Ureter (tissue), 1 donor: ENCODE data around the gene TBC1D22A. TPM values are rescaled to one million over a fixed set of nuclear protein-coding genes. Genes with fewer than 3 reads are reported as not detected.

ENCODE experiments used
- DNase-seq: peaks from one replicate; pipeline ENCODE4 v3.0.0-alpha.2; 2020; ENCODE audit warnings: low spot score
- total RNA-seq: library from RNA; stranded (reverse); gene quantifications from one replicate; pipeline ENCODE4 v1.2.4, GENCODE V29; 2023
- donor health status: DM: yes; HTN: yes; CAD: no.

Gene TBC1D22A
- total RNA-seq, 1 donor from 2014 or later = 32.6 TPM

DNA sequence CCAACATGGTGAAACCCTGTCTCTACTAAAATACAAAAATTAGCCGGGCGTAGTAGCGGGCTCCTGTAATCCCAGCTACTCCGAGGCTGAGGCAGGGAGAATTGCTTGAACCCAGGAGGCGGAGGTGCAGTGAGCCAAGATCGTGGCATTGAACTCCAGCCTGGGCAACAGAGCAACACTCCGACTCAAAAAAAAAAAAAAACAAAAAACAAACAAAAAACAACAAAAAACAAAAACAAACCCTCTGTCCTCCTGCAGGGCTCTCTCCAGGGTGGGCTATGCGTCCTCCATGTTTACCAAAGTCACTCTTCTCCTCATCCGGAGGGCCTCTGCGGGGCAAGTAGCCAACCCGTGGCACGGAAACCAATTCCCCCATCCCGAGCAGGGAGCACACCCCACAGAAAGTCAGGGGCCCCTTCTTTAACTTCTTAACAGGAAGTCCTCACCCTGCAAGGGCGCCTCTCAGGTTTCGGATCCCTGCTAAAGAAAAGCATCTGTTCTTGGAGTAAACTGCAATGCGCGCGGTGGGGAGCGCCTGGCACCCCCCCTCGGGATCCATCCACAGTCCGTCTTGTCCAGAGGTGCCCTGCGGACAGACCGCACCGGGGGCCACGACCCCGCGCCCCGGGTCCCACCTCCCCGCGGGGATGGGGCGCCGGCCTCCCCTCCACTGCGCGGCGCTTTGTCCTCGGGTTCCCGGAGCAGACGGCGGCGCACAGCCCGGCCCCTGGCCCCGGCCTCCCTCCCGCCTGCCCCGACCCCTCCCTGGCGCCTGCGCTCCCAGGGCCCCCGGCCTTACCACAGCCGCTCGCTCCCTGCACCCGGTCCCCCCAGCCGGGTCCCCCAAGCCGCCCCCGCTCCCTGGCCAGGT, 25.1 kb upstream of the TBC1D22A start:
- no peak for DNase-seq

DNA sequence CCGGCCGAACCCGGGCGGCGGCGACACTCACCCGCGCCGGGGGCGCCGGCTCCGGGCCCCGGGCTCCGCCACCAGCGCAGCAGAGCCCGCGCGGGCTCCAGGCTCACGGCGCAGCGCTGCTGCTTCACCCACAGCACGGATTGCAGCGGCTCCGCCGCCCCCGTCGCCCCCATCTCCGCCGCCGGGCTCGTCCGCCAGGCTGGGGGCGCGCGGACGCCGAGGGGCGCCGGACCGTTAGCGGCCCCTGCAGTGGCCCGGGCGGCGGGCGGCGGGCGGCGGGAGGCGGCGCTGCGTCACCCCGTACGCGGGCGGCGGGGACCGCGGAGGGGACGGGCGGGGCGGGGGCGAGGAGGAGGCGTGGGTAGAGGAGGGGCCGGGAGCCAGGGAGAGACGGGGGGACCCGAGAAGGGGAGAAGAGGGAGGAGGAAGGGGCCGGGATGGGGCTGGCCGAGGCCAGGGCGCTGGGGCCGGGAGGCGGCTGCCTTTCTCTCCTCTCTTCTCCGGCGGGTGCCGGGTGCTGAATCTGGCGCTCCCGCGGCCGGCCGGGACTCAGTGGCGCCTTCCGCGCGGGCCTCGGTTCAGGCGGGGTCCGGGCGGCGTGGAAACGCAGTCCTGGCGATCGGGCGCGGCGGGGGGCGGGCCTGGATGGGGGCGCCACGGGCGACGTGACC, 24.3 kb upstream of the TBC1D22A start, which contains the start of gene CERK:
TSS of gene CERK (minus strand) at position 277 of the 671 bp plus-strand sequence. CDS start at position 173, 104 bp downstream.
- DNase-seq = peak; percentile 76

DNA sequence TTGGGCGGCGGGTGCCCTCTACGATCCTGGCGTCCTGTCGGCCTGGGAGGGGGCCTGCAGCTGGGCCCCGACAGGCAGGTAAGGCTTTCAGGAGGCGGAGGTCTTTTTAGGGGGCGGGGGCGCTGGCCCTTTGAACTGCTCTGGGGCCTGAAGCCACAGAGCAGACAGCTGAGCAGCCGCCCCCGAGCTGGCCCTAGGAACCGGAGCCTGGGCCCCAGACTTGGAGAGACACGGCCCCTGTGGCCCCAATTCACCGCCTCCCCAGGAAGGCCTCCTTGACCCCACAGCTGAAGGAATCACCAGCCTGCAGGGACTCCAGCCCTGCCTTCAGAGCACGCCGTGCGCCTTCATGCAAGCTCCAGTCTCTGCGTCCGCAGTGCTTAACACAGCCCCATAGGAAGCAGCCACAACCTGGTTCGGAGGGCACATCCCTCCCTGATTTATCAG, 23.8 kb upstream of the TBC1D22A start:
- DNase-seq = no peak

DNA sequence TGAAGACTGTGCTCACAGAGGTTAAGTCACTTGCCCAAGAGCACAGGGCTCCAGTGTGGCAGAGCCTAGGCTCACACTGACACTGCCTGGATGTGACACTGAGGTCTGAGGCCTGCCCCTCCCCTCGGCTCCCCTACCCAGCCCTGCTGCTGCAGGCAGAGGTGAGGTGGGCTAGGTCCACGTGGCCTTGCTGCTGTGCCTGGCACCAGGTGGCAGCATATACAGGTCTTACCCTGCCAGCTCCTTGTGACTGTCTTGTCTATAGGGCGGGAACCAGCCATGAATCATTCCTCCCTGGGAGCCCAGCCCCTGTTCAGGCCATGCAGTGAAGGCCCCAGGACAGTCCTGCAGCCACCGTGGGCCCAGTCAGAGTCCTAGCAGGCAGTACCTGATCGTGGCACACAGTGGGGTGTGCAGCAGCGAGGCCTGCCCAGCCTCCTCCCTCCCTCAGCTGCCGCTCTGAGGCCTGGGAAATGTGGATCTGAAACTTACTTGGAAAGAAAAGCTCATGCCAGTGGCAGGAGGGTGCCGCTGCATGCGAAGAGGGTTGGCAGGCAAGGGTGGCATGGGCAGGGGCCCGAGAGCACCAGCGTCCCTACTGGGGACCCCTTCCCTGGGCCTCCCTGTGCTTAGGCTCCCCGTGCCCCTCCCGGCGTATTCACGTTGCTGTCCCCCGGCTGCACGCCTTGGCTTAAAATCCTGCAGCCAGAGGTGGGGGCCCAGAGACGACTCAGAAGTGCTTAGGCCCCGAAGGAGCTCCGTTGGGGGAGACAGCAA, 23.2 kb upstream of the TBC1D22A start:
- DNase-seq = no peak

DNA sequence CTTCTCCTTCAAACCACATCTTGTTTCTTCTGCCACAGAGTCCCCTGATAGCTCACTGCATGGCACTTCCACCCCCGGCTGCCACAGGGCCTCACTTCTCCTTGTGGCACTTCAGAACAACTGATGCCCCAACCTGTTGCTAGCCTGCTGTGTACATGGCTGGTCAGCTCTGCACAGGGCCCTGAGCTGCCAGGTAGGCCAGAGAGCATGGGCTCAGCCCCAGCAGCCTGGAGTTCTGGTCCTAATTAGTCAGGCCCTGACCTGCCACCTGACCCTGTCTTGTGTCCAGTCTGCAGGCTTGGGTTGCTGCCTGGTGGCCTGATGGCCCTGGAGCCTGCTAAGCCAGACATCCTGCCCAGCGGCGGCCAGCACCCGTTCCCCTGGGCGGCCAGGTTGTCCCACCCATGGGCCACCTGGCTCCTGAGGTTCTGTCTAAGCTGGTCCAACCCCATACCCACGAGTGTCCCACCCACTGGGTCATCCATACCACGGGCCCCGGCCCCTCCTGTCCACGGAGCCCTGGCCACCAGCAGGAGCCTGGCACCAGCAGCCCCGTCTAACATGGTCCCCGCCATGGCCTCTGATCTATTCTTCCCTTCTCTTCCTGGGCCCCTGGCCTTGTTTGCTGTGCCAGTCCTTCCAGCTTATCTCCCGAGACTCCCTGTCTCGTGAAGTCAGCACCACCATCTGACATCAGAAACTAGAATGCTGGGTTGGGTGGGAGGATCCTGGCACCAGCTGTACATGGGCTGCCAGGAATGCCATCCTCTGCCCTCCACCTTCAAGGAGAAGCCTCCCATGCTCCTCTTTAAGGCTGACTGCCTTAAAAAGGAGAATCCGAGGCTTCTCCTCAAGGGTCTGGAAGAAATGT, 21.3 kb upstream of the TBC1D22A start:
- DNase-seq = no peak

DNA sequence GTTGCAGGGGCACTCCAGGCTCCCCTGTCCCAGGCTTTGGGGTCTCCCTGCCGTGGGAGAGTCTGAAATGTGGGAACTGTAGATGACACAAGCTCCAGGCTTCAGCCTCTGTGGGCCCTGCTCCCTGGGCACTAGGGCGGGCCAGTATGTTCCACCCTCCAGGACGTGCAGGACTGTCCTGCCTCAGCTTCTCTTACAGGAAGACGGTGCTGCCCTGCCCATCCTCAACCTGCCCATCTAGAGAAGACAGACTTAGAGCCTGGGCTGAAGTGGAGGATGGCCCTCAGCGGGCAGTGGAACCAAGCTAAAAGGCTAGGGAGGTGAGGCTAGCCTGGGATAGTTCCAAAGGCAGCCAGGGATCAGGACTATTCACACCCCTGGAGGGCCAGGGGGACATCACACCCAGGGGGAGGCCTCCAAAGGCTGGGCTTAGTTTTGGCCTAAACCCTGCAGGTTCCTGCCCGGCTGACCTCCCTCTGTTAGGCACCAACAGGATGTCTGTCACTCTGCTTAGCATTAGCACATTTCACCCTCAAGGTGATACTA, 20.4 kb upstream of the TBC1D22A start:
- DNase-seq = no peak

DNA sequence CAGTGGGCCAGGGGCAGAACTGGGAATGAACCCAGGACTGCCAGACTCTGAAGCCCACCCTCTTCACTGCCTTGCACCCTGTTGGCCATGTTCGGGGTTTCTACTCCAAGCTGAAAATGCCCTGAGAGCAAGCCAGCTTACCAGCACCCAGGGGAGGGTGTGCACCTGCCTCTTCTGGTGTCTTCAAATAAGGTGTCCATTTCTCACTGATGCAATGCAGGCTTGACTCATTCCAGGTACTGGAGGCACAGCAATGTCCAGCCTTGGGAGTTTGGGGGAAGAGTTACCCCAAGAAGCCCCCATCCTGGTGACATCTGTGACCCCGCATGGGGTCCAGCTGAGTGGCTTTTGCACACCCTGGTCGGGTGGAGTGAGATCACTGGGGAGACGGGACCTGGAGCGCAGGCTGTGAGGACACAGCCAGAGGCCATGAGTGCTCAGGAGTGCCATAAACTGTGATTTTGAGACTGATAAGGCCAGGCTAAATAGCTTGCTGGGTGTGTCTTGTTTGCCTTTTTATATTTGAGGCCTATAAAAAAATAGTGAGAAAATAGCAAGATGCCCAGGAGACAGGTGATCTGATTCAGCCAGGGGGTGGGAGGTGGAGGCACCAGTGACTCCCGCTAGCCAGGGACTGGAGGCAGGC, 19.8 kb upstream of the TBC1D22A start:
- DNase-seq = no peak

DNA sequence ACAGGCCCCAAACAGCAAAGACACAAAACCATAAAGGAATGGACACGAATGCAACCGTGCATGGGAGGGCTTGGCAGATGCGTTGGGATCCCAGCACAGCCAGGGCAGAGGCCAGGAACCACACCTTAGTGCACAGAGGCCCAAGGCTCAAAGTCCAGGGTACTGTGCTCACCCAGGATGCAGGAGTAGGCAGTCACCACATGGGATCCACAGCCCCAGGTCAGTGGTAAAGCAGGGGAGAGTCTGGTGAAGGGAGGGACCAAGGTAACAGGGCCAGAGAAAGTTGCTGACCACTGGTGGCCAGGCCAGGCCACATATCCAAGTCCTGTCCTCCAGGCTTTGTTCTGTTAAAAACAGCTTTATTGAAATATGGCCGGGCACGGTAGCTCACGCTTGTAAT, 17.9 kb upstream of the TBC1D22A start:
- DNase-seq = no peak

DNA sequence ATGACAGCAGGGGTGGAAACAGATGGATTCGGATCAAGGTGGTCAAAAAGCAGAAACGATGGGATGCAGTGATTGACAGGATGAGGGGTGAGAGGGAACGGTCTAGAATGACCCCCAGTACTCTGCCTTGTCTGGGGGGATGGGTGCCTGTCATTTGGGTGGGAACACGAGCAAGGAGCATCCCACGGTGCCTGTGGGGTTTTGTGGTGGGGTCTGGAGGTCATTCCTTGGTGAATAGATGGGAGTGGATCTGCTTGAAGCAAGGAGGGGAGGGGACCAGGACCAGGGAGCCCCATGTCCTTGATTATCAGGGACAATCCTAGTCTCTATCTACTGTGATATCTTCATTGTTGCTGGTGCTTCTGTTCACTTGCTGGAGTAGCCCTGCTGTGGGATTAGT, 16.3 kb upstream of the TBC1D22A start:
- no peak for DNase-seq

DNA sequence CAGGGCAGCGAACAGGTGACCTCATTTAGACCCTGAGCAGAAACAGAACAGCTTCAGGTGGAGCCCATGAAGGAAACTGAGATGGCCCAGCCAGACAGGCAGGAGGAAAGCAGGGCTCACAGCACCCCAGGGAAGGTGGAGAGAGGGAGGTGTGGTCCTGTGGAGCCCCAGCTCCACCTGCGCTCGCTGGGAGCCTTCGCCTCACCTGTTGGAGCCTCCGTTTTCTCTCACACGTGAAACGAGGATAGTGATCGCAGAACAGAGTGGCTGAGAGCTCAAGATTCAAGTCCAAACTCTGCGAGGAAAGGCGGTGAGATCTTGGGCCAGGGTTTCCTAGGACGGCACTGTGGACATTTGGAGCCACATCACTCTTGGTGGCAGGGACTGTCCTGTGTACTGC, 15.8 kb upstream of the TBC1D22A start:
- DNase-seq = no peak

DNA sequence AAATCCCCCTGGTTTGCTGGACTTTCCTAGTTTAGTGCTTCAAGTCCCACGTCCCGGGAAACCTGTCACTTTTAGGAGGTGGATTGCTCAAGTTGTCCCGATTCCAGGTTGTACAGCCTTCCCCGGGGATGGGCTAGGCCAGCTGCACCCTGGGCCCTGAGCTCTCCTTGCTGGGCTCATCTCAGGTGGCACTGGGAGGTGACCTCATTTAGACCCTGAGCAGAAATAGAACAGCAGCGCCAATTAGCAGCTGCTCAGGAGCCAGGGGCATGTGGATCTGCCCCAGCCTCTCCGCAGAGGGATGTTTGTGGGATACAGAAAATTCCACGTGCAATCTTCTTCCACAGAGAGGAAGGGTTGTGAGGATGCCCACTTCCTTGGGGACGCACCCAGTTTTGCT, 14.8 kb upstream of the TBC1D22A start:
- no peak for DNase-seq

DNA sequence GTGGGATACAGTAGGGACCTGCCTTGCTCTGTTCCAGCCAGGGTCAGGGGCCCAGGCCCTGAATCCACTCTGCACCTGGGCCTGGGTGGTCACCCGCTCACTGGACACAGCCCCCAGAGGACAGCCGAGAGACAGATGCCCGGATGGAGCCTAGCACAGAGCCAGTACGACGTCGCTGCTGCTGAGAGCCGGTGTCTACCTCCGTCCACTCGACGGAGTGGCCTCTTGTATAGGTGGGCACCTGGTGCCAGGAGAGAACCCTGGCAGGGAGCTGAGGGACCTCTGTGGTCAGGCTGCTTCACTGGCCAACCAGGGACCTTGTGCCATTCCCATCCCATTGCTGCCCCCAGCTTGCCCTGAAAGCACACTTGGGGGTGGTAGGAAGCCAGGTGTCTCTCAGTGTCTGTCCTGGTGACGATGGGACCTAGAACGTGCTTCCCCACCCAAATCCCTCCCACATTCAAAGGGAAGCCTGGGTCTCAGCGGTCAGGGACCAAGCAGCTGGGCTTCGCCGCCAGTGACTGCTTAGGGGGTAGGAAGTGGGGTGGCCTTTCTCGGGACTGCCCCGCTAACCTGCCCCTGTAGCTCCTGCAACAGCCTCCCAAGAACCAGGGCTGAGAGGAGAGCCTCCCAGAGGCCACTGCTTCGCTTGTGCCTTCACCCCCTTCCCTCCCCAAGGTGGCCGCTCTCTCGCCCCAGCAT, 14.1 kb upstream of the TBC1D22A start:
- no peak for DNase-seq

DNA sequence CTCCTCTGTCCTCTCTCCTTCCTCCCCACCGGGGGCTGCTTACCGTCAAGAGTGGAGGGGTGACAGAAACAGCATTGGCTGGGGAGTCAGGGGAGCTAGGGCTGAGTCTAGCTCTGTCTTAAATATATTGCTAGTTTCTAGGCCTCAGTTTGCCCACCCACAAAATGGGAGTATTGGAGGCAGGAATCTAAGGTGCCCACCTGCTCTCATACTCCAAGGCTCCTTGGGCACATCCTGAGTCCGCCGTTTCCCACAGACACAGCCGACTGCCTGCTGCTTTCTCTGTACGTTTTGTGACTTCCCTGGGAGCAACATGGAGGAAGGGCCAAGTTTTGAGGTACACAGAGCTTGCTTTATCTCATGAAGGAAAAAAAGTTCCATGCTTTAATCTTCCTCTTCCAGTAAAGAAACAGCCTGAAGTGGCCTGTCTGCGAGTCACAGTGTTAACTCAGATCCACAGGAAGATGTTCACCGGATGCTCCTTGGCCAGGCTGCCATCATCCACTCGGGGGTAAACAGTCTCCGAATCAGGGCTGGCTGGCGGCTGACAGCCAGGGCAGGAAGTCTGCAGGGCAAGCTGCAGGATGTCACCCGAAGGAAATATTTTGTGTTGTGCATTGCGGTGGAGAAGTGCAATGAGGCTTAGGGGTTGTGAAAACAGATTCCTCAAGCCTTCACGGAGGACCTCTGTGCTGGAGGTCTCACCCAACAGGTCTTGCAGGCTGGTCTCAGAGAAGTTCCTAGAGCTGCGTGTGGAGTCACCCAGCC, 13.4 kb upstream of the TBC1D22A start:
- DNase-seq = no peak

DNA sequence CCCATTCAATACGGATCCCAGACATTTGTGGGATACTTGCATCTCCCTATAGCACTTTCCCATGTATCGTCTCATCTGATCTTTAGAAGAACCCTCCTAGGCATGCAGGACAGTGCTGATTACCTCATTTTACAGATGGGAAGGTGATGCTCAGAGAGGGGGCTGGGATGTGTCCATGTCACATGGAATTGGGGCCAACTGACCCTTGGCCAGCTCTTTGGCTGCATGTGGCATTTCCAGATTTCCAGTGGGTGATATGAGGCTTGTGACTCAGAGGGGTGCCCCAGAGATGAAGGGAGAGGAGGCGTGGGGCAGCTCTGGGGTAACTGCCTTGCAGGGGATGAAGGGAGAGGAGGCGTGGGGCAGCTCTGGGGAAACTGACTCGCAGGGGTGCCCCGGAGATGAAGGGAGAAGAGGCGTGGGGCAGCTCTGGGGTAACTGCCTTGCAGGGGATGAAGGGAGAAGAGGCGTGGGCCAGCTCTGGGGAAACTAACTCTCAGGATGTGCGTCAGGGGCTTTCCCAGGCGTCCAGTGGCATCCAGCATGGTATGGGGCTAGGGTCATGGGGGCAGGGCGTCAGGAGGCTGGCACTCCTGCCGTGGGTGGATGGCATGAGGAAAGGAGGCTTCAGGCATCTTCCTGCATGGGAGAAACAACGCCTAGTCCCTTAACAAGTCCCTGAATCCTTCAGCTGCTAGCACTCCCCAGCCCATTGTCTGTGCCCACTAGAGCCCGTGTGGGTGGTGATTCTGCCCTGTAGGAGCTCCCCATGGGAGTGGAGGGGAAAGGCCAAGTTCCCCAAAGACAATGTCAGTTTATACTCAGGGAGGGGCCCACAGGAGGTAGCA, 12.5 kb upstream of the TBC1D22A start:
- no peak for DNase-seq

DNA sequence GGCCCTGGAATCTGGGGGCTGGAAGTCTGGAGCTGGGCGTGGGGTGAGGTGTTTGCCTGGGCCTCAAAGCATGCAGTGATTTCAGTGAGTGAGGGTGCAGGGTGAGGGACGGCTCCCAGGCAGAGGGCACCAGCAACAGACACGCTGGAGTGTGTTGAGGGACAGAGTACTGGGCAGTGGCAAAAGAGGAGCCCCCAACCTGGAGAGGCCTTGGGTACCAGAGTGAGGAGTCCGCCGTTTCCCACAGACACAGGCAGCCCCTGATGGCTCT, 12.0 kb upstream of the TBC1D22A start:
- DNase-seq = no peak

DNA sequence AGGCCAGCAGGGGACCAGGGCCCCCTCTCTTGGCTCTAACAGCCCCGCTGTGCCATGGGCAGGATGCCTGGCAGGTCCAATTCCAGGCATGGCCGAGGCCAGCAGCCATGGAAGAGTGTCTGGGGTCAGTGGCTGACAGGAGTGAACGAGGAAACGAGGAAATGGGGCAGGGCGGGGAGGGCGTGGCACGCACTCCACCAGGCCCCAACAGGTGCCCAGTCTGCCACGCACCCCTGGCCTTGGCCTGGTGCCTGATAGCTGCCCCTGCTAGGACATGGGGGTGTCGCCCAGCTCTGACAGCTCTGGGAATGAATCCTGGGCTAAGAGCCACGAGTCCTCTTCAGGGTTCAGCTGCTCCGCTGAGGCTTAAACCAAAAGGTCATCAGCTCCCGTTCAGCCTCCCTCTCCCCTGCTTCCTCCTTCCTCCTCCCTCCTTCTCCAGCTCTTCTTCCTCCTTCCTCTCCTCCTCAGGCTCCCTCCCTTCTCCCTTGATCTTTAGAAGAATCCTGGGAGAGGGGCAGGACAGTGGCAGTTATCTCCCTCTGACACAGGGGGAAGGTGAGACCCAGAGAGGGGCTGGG, 11.5 kb upstream of the TBC1D22A start:
- peak; percentile 49 for DNase-seq

DNA sequence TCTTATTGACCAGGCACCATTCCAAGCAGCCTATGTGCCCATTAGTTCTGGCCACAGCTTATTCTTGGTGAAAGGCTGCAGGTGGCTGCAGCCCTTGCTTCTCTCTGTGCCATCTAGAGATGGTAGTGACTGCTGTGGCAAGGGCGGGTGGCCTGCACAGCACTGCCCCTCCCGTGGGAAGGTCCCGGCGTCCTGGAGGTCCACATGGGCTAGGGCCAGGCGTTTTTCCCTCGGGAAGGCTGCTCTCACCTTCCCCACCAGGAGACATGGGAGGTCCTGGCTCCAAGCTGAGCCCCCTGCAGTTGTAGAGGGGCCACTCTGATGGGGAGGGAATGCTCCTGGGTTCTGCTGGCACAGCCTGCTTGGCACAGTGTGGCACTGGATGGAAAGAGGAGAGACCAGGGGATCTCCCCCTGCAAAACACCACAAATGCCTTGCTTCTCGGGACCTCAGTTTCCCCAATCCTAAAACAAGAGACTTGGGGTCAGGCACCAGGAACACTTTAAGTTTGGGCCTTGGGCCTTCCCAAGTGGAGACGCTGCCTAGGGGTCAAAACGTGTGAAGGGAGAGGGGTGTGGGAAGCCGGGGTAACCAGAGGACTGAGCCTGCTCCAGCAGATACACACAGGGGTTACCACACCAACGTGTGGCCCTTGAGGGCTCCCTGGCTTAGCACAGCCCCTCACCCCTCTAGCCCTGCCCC, 10.0 kb upstream of the TBC1D22A start:
- no peak for DNase-seq

DNA sequence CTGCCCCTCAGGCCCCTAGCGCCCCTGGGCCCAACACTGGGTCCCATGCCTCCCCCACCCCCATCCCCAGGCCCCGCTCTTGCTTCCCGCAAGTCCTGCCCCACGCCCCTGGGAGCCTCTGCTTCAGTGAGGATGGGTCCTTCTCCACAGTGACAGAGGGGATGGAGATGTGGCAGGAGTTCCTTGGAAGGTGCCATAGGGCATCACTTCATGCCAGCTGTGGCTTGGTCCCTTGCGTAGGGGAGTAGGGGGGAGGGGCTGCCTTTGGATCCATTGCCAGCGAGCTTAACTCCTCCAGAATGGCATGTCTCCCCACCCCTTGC, 9.5 kb upstream of the TBC1D22A start:
- DNase-seq = no peak
